GM23338 (cell line): ENCODE results near the gene SOWAHA. TPM values are rescaled to one million over a fixed set of nuclear protein-coding genes. Genes with fewer than 3 reads are reported as not detected.

Source experiments
- CTCF ChIP-seq, 2 experiments: fragments of 200-600 bp in 1 of 2; sonication (generic) in 1 of 2; conservative IDR thresholded peaks; 2 replicates each; pipeline versions ENCODE4 v1.5.1 to v1.6.1; 2016 to 2017; ENCODE audit warnings: antibody characterized with exemption in 2 of 2, low read depth in 2 of 2, mild to moderate bottlenecking in 2 of 2, moderate library complexity in 1 of 2
- polyA plus RNA-seq: library from polyadenylated mRNA; unstranded; fragments of >200 nt; fragmentation: Nextera tagmentation; extraction: Ambion mirVana; gene quantifications from 2 replicates; pipeline ENCODE4 v1.2.1, GENCODE V29; 2016
- total RNA-seq: library from RNA; depleted of rRNA; stranded (reverse); fragments of >200 nt; shearing (Covaris generic); gene quantifications from 2 replicates; pipeline ENCODE4 v1.2.3, GENCODE V29; 2014
- TF ChIP-seq, protein P1 (sequence below): fragments of 250-450 bp; sonication (Bioruptor Pico); IDR thresholded peaks from 2 replicates; pipeline ENCODE4 v1.5.0; 2020; ENCODE audit warnings: mild to moderate bottlenecking, moderate library complexity
- TF ChIP-seq, protein P2 (sequence below): IDR thresholded peaks from one replicate; pipeline ENCODE4 v1.6.1; 2018; ENCODE audit warnings: antibody characterized with exemption; ENCODE audit not compliant: unreplicated experiment

Gene SOWAHA
- total and polyA plus RNA-seq, 2 experiments from 2014 or later, result 0.18 to 0.52 TPM

- TF ChIP-seq, protein P1, sequence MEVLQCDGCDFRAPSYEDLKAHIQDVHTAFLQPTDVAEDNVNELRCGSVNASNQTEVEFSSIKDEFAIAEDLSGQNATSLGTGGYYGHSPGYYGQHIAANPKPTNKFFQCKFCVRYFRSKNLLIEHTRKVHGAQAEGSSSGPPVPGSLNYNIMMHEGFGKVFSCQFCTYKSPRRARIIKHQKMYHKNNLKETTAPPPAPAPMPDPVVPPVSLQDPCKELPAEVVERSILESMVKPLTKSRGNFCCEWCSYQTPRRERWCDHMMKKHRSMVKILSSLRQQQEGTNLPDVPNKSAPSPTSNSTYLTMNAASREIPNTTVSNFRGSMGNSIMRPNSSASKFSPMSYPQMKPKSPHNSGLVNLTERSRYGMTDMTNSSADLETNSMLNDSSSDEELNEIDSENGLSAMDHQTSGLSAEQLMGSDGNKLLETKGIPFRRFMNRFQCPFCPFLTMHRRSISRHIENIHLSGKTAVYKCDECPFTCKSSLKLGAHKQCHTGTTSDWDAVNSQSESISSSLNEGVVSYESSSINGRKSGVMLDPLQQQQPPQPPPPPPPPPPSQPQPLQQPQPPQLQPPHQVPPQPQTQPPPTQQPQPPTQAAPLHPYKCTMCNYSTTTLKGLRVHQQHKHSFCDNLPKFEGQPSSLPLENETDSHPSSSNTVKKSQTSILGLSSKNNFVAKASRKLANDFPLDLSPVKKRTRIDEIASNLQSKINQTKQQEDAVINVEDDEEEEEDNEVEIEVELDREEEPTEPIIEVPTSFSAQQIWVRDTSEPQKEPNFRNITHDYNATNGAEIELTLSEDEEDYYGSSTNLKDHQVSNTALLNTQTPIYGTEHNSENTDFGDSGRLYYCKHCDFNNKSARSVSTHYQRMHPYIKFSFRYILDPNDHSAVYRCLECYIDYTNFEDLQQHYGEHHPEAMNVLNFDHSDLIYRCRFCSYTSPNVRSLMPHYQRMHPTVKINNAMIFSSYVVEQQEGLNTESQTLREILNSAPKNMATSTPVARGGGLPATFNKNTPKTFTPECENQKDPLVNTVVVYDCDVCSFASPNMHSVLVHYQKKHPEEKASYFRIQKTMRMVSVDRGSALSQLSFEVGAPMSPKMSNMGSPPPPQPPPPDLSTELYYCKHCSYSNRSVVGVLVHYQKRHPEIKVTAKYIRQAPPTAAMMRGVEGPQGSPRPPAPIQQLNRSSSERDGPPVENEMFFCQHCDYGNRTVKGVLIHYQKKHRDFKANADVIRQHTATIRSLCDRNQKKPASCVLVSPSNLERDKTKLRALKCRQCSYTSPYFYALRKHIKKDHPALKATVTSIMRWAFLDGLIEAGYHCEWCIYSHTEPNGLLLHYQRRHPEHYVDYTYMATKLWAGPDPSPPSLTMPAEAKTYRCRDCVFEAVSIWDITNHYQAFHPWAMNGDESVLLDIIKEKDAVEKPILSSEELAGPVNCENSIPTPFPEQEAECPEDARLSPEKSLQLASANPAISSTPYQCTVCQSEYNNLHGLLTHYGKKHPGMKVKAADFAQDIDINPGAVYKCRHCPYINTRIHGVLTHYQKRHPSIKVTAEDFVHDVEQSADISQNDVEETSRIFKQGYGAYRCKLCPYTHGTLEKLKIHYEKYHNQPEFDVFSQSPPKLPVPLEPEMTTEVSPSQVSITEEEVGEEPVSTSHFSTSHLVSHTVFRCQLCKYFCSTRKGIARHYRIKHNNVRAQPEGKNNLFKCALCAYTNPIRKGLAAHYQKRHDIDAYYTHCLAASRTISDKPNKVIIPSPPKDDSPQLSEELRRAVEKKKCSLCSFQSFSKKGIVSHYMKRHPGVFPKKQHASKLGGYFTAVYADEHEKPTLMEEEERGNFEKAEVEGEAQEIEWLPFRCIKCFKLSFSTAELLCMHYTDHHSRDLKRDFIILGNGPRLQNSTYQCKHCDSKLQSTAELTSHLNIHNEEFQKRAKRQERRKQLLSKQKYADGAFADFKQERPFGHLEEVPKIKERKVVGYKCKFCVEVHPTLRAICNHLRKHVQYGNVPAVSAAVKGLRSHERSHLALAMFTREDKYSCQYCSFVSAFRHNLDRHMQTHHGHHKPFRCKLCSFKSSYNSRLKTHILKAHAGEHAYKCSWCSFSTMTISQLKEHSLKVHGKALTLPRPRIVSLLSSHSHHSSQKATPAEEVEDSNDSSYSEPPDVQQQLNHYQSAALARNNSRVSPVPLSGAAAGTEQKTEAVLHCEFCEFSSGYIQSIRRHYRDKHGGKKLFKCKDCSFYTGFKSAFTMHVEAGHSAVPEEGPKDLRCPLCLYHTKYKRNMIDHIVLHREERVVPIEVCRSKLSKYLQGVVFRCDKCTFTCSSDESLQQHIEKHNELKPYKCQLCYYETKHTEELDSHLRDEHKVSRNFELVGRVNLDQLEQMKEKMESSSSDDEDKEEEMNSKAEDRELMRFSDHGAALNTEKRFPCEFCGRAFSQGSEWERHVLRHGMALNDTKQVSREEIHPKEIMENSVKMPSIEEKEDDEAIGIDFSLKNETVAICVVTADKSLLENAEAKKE, result no peak
- TF ChIP-seq CTCF (conservative IDR thresholded peaks at IDR 0.05; ENCODE audit: low read depth in 2 of 2), result no peak
- TF ChIP-seq, protein P2, sequence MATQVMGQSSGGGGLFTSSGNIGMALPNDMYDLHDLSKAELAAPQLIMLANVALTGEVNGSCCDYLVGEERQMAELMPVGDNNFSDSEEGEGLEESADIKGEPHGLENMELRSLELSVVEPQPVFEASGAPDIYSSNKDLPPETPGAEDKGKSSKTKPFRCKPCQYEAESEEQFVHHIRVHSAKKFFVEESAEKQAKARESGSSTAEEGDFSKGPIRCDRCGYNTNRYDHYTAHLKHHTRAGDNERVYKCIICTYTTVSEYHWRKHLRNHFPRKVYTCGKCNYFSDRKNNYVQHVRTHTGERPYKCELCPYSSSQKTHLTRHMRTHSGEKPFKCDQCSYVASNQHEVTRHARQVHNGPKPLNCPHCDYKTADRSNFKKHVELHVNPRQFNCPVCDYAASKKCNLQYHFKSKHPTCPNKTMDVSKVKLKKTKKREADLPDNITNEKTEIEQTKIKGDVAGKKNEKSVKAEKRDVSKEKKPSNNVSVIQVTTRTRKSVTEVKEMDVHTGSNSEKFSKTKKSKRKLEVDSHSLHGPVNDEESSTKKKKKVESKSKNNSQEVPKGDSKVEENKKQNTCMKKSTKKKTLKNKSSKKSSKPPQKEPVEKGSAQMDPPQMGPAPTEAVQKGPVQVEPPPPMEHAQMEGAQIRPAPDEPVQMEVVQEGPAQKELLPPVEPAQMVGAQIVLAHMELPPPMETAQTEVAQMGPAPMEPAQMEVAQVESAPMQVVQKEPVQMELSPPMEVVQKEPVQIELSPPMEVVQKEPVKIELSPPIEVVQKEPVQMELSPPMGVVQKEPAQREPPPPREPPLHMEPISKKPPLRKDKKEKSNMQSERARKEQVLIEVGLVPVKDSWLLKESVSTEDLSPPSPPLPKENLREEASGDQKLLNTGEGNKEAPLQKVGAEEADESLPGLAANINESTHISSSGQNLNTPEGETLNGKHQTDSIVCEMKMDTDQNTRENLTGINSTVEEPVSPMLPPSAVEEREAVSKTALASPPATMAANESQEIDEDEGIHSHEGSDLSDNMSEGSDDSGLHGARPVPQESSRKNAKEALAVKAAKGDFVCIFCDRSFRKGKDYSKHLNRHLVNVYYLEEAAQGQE, result no peak
Observed at GRCh38 chr5:132856011-132856410, 42.9 kb downstream of the SOWAHA start (continued).
